GM21529 (cell line): Measurements from ENCODE around the gene CPZ.
"Not testable (repeated sequence)": the region's sequence is repeated elsewhere in the genome, so short reads cannot be mapped to it uniquely, and the experiment has no call there.

Source experiments
- ATAC-seq: cut with Tn5 transposase; IDR thresholded peaks from one replicate; pipeline ENCODE4 v1.9.1; 2021; ENCODE audit not compliant: unreplicated experiment

Gene CPZ

DNA sequence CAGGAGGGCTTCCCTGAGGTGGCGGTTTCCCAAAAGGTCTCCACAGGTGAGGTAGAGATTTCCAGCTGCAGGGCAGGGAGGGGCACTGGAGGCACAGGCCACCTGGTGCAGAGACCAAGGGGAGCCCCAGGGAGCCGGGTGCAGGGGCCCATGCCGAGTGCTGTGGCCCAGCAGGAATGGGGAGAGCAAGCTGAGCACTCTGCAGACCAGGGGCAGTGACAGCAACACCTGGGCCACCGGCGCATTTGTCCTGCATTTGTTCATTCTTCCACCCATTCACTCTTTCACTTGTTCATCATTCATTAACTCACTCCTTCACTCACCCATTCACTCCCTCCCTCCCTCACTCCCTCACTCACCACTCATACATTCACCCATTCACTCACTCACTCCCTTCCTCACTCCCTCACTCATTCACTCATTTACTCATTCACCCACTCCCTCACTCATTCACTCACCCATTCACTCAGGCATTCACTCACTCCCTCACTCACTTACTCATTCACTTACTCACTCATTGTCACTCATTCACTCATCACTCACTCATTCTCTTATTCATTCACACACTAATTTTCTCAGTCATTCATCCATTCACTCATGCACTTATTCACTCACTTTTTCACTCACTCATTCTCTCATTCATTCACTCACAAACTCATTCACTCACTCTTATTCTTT, 16.3 kb downstream of the CPZ start:
- no peak for ATAC-seq

DNA sequence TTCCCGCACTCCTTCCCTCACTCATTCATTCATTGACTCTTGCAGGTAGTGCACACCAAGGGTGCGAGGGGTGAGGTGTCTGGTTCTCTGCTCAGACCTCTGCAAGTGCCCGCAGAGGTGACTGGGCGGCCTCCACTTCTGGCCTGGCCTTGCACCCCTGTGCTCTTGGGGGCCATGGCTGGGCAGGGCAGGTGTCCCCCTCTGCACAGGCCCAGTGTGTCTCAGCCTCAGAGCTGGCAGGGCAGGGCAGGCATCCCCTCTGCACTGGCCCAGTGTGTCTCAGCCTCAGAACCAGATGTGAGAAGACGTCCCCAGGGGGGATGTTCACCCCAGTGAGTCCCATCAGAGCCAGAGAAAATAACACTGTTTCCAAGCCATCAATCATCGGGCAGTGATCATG, 16.8 kb downstream of the CPZ start:
- no peak for ATAC-seq

DNA sequence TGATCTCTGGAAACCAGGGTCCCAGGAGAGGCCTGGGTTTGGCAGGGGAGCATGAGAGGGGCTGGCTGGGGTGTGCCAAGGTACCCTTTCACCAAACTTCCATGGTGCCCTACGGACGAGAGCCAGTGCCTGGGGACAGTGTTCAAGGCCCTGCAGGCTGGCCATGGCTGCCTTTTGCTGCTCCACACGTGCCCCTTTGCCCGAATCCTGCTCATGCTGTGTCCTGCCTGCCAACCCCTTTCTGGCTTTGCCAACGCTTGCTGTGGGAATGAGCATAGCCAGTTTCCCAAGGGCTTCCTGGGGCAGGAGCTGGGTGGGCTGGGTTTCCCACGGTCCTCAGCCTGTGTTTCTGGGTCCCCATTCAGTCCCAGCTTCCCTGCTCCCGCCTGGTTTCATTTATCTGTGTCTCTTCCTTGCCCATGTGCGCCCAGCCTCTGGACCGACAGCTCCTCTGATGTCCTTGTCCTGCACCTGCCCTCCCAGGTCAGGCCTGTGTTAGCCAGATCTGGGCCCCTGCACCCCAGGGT, 17.3 kb downstream of the CPZ start:
- no peak for ATAC-seq

- no peak for ATAC-seq
Measured at GRCh38 chr4:8610858-8611616, 18.5 kb downstream of the CPZ start.

GRCh38 chr4:8612646-8613045, 20.1 kb downstream of the CPZ start:
- ATAC-seq: no peak

GRCh38 chr4:8613421-8614364, 21.1 kb downstream of the CPZ start:
- ATAC-seq: no peak

GRCh38 chr4:8614365-8615193, 22.0 kb downstream of the CPZ start:
- no peak for ATAC-seq

GRCh38 chr4:8615366-8615765, 22.8 kb downstream of the CPZ start:
- no peak for ATAC-seq

DNA sequence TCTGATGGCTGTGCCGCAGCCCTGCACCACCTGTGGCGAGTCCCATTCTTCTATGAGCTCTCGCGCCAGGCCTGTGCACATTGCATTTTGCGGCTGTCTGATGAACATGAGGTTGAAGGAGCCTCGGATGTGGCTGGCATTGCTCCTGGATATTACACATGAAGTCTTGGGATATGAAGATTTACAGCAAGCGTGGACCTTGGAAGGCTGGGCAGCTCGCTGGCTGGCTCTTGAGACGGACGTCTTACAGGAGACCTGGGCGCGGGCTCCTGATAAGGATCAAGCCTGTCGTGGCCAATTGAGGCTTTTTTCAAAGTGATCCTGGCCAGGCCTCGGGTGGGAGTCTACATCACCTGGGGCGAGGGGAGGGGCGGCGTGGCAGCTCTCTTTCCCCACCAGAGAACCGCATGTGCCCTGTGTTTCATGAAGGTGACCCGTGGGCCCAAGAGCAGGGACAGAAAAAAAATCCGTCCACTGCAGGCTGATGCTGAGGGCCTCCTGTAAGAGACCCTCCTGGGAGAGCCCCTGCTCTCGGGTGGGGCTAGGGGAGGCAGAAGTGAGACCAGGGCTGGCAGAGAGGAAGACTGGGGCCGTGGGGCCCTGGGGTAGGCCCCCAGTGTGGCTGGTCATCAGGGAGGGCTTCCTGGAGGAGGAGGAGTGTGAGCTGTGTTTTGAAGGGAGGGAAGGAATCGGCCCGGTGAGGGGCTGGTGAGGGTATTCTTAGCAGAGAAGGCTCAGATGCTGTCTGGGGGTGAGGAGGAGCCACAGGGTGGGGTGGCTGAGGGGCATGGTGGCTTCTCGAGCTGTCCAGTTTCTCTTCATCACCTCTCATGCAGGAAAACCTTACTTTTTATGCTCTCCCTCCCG, 23.6 kb downstream of the CPZ start:
- ATAC-seq: no peak

- ATAC-seq: no peak
Measured at GRCh38 chr4:8616831-8617230, 24.3 kb downstream of the CPZ start.

DNA sequence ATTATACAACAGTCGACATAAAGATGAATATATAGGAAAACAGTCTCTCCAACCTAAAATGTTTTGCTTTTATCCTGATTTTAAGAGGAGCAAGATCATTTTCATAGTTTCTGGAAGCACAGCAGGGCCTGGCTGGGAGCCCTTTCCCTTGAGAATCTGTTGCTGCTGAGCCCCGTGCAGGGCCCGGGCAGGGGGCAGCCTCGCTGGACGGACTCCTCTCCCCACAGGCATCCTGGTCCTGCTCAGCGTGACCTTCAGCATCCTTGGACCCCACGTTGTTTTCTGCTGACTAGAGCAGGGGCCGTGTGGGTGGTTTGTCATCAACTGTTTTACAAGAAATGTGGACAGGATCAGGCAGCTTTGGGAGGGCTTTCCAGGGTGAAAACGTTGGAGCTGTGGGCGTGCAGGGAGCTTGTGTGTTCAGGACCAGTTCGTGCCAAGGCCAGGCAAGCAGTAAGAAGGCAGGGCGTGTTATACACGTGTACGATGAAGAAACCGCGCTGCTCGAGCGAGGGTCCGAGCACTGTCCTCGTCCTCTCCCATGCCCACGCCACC, 25.0 kb downstream of the CPZ start:
- no peak for ATAC-seq

- ATAC-seq: no peak
Measured at GRCh38 chr4:8618421-8618820, 25.9 kb downstream of the CPZ start.

DNA sequence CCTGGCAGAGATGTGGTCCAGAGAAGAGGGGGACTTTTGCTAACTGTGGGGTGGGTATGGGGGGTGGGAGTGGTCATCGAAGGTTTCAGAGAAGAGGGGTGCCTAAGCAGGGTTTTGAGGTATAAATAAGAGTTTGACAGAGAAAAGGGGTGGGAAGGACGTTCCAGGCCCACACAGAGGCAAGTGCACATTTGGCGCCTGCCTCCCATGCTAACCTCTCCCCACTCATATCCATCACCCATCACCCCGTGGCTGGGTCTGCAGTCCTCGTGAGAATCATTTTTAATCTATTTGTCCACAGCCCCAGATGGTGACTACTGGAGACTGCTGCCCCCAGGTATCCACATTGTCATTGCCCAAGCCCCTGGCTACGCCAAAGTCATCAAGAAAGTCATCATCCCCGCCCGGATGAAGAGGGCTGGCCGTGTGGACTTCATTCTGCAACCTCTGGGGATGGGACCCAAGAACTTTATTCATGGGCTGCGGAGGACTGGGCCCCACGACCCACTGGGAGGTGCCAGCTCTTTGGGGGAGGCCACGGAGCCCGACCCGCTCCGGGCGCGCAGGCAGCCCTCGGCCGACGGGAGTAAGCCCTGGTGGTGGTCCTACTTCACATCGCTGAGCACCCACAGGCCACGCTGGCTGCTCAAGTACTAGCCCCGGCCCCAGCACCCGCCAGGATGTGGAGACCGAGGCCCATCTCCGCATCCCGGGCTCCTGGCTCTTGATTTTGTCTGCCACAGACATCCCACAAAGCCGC, 26.6 kb downstream of the CPZ start:
- ATAC-seq: no peak

DNA sequence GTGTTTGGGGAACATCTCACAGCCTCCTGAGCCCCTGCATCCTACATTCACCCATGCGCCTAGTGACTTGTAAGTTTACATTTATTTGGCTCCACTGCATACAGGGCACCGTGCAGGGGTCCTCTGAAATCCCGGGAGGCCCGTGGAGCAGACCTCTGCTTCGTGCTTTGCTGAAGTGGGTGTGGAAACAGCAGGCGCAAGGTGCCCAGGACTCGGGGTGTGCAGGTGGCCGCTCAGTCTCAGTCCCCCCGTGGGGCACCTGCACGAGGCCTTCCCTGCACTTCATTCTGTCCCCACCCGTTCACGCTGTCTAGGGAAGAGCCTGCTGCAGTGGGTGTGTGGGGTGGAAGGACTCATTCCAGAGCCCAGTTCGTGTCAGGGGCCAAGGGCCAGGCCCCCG, 28.6 kb downstream of the CPZ start:
- ATAC-seq: not testable (repeated sequence)

DNA sequence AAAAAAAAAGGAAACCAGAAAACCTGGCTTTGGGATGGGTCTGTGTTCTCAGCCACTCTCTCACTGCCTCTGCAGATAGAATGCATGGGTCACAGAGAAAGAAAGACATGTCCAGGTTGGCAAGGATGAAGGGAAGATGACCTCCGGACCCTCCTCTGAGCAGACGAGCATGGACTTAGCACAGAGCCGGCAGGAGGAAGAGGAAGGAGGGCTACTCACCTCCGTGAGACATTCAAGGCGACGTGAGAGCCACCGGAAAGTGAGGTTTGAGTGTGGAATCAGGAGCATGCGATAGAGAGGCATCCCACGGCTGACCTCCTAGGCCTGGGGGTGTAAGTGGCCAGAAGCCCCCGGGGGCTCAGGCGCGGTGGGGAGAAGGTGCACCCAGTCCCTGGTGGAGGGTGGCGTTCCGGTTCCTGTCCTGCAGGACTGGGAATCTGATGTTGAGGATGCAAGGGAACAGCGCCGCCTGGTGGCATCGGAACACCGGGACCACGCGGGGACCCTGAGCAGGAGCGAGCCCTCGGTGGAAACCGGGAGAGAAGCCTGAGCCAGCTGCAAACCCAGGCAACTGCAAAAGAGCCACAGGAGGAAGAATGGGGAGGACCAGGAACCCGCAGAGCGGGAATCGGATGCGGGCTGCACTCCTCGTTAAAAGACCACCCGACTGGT, 32.2 kb downstream of the CPZ start:
- ATAC-seq: not testable (repeated sequence)

DNA sequence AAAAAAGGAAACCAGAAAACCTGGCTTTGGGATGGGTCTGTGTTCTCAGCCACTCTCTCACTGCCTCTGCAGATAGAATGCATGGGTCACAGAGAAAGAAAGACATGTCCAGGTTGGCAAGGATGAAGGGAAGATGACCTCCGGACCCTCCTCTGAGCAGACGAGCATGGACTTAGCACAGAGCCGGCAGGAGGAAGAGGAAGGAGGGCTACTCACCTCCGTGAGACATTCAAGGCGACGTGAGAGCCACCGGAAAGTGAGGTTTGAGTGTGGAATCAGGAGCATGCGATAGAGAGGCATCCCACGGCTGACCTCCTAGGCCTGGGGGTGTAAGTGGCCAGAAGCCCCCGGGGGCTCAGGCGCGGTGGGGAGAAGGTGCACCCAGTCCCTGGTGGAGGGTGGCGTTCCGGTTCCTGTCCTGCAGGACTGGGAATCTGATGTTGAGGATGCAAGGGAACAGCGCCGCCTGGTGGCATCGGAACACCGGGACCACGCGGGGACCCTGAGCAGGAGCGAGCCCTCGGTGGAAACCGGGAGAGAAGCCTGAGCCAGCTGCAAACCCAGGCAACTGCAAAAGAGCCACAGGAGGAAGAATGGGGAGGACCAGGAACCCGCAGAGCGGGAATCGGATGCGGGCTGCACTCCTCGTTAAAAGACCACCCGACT, 37.8 kb downstream of the CPZ start:
- ATAC-seq: not testable (repeated sequence)

- ATAC-seq: not testable (repeated sequence)
Measured at GRCh38 chr4:8631896-8632295, 39.3 kb downstream of the CPZ start.
